ENCODE results near the gene MLEC.

DNA sequence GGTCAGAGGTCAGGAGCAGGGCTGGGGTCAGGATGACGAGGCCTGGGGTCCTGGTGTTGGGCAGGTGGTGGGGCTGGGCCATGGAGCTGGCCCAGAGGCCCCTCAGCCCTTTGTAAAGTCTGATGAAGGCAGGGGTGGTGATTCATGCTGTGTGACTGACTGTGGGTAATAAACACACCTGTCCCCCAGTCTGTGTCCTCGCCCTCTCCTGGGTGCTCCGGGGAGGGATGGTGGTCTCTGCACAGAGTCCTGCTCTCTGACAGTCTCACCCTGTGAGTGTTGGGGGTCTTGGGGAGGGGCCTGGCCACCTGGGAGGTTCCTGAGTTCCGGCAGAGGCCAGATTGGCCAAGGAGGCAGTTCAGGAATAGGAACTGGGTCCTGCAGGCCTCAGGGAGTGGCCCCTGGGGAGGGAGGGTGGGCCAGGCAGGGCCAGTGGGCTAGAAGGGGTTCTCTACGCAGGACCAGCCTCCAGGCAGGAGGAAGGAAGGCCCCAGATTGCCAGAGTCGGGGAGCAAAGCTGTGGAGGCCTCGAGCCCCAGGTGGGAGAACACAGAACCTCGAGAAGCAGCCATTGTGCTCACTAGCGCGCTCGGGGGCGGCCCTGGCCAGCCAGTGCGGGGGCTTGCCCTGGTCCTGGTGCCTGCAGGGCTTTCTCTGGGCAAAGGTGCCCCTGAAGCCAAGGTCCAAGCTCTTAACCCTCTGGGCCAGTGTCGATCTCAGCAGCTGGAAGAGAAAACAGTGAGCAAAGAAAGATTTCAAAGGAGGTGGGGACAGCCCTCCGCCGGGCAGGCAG, 53.1 kb downstream of the MLEC start:
- TF ChIP-seq TAF1 (IDR thresholded peaks at IDR 0.05; ENCODE audit: low read depth): no peak
- no peak for TF ChIP-seq RAD21 (IDR thresholded peaks at IDR 0.05; ENCODE audit: low read depth)
- no peak for TF ChIP-seq EP300 (IDR thresholded peaks at IDR 0.05; ENCODE audit: borderline replicate concordance)
- TF ChIP-seq, protein P1, sequence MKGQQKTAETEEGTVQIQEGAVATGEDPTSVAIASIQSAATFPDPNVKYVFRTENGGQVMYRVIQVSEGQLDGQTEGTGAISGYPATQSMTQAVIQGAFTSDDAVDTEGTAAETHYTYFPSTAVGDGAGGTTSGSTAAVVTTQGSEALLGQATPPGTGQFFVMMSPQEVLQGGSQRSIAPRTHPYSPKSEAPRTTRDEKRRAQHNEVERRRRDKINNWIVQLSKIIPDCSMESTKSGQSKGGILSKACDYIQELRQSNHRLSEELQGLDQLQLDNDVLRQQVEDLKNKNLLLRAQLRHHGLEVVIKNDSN (IDR thresholded peaks at IDR 0.05): no peak
- no peak for TF ChIP-seq TEAD4 (IDR thresholded peaks at IDR 0.05)
